NCI-H2196 (cell line): ENCODE data around the gene CHGA.
A peak's percentile ranks its signal among the peaks of the same experiment; 100 is the strongest.

Experiments used
- DNase-seq: peaks from one replicate; lab custom pipeline; 2025; ENCODE audit not compliant: unreplicated experiment; lab: John Stamatoyannopoulos, UW

CHGA gene

GRCh38 chr14:92902726-92903125, 20.2 kb upstream of the CHGA start:
- no peak for DNase-seq

DNA sequence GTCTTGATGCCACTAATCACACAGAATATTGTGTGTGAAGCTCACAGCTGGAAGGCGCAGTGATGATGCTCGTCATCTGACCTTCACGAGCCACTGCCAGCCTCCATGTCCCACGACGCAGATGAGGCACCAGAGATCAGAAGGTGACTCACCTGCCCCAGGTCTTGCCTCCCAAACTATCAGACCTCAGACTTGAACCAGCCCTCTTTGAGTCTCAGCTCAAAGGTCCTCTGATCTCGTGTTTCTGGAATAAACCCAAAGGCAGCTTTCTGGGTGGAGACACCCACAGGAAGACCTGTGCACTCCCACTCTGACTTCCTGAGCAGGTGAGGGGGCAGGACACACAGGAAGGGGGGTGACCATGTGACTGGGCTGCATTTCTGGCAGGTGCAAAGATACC, 19.6 kb upstream of the CHGA start:
- no peak for DNase-seq

GRCh38 chr14:92905667-92906066, 17.3 kb upstream of the CHGA start:
- no peak for DNase-seq

GRCh38 chr14:92906420-92906819, 16.5 kb upstream of the CHGA start:
- no peak for DNase-seq

DNA sequence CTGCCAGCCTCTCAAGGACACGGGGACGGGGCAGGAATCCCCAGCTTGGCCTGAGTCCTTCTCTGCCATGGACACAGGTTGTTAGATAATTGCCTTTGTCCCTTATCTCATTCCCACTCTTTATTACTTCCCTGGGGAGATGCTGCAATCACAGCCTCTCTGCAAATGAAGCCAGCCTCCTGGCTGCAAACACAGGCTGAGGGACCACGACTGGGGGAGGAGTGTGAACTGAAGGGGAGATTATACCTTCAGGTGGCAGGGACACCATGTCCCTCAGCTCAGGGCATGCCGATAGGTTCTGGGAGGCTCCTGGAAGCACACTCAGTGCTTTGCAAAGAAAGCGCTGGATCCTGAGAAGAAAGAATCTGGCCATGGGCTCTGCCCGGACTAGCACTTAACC, 16.1 kb upstream of the CHGA start:
- no peak for DNase-seq

- no peak for DNase-seq
Observed at GRCh38 chr14:92907316-92907911, 15.5 kb upstream of the CHGA start.

- DNase-seq, result no peak
Observed at GRCh38 chr14:92914087-92914656, 8.8 kb upstream of the CHGA start.

- DNase-seq, result no peak
Observed at GRCh38 chr14:92916201-92916600, 6.7 kb upstream of the CHGA start.

- DNase-seq, result no peak
Observed at GRCh38 chr14:92917041-92917940, 5.7 kb upstream of the CHGA start.

DNA sequence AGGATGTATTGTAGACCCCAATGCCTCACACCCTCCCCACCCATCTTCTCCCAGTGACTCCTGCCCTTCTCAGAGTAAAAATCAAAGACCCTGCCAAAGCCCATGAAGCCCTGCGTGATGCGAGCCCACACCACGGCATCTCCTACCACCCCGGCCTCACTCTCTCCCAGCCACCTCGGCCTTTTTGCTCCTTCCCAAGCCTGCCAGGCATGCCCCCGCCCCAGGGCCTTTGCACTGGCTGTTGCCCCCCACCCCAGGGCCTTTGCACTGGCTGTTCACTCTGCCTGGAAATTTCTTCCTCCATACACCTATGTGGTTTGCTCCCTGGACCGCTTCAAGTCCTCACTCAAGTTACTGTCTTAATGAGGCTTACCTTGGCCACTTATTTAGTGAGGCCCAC, 5.0 kb upstream of the CHGA start:
- no peak for DNase-seq

- no peak for DNase-seq
Observed at GRCh38 chr14:92920001-92920400, 2.9 kb upstream of the CHGA start.

DNA sequence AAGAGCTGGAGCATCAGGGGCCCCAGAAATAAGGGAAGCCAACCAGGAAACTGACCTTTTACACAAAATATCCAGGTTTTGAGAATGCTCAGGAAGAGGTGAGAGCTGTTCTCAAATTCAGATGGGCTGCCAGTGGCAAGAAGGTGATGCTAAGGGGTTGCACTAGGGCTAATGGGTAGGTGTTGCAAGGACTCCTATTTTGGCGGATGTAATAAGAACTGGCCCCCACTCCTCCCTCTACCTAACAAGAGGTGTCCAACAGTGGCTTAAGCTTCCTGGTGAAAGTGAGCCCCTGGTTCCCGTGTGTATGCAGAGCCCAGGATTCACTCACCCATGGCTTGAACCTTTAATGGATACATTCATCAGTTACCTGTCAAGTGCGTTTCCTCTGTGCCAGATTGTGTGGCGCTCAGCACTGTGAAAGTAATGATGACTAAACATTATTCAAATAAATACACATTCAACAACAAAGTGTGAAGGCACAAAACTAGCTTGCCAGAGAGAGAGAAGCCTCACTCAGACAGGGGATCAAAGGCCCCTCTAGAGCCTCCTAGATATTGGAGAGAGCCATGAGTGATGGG, 705 bp upstream of the CHGA start:
- peak; percentile 8 for DNase-seq

DNA sequence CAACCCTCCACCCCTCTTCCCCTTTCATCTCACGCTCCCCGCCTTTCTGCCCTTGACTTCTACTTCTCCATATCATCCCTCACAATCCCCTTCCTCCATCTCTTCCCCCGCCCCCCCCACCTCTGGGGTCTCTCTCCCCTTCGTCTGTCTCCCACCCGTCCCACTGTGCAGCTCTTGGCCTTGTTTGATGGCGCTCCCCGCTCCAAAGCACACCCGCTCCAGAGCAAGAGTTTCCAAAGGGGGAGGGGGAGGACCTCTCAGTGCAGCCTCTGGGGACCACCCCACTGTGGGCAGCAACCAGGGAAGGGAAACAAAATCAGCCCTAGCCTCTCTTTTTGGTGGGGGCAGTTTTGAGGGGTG, 774 bp downstream of the CHGA start:
- DNase-seq, result no peak

DNA sequence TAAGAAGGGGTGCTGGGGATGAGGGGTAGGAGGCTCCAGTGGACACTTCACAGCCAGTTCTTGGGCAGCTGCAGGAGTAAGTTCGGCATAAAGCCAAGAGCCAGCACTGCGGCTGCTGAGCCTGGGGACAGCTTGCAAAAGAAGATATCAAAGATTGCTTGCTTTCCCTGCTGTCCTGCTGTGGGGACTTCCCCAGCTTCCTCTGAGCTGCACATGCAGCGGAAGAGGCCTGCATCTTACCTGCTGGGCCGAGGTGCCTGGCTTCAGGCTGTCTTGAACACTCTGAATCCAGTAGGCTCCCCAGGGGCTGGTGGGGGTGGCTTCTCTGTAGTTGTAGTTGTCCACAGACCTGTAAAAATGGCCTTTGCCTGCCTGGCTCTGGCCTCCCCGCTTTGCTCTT, 1.3 kb downstream of the CHGA start:
- no peak for DNase-seq

GRCh38 chr14:92925446-92925845, 2.5 kb downstream of the CHGA start:
- DNase-seq, result no peak

GRCh38 chr14:92926180-92926845, 3.4 kb downstream of the CHGA start:
- no peak for DNase-seq

DNA sequence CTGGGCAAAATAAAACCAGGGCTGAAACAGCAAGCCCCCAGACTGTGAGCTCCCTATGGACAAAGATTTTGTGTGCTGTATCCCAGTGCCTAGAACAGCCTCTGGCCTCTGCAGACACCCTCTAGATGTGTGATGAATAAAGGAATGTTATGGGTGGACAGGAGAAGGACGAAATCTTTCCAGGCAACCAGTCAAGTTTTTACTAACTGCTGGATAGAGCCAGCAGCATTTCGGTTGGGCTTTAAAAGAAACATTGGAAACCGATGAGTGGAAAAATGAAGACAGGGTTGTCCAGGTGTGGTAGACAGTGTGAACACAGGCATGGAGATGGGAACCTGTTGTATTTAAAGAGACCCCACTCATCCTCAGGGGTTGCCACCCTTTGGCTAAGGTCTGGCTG, 4.0 kb downstream of the CHGA start:
- no peak for DNase-seq

DNA sequence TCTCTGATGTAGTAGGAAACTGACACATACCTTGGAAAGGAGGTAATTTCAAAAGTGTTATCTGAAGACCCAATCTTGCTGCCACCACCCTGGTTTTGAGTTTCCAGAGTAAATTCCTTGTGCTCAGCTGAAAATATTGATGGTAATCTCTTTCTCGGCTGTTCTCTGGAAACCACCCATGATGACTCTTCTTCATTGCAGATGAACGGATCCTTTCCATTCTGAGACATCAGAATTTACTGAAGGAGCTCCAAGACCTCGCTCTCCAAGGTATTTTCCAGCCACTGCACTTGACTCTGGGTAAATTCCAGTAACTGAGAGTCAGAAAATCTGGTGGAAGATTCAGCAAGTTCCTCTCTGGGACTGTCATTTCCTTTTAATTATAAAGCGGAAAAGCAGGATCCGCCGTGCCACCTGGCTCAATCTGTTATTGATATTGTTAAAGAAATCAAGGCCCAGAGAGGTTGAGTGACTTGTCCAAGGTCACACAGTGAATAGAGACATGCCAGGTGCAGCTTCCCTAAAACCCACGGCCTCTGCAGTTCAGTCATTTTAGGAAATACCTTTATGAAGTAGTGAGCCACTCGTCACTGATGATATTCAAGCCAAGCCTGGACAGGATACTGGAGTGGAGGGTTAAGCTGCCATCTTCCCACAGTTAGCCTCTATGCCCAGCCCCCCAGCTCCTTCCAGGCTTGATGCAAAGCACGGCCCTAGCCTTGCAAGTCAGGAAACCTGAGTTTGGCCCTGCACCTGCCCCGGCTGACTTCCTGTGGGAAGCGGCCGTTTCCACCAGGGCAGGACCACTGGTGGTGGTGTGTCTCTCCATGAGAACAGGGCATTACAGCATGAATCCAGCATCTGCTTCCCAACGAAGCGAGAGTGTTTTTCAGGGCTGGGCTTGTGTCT, 4.7 kb downstream of the CHGA start:
- DNase-seq, result no peak

GRCh38 chr14:92928258-92928629, 5.3 kb downstream of the CHGA start:
- DNase-seq, result no peak

- DNase-seq, result no peak
Observed at GRCh38 chr14:92928961-92929688, 6.2 kb downstream of the CHGA start.
